Fibroblast of villous mesenchyme (primary cell): ENCODE results near the gene ADAM15. TPM values are rescaled to one million over a fixed set of nuclear protein-coding genes. Genes with fewer than 3 reads are reported as not detected.

Source experiments
- DNase-seq: peaks from one replicate; pipeline ENCODE4 v3.0.0-alpha.2; 2010; ENCODE audit warnings: low read depth
- H3K4me3 ChIP-seq: 2 replicates; pipeline ENCODE4 v1.5.1; 2011; ENCODE audit warnings: low read depth, mild to moderate bottlenecking, low read length
- CTCF ChIP-seq: IDR thresholded peaks from 2 replicates; pipeline ENCODE4 v1.5.1; 2012; ENCODE audit warnings: low read depth, mild to moderate bottlenecking, low read length; ENCODE audit not compliant: insufficient read depth
- total RNA-seq: library from RNA; depleted of rRNA; stranded (reverse); fragments of >200 nt; gene quantifications from 2 replicates; pipeline ENCODE4 v1.2.3, GENCODE V29; 2012

Gene ADAM15
- total RNA-seq, 1 donor, result 49.2 TPM

- no peak overlapping the region for H3K4me3 ChIP-seq
- no peak for DNase-seq
- no peak for TF ChIP-seq CTCF
Measured at GRCh38 chr1:155023627-155024026, 27.5 kb upstream of the ADAM15 start.

DNA sequence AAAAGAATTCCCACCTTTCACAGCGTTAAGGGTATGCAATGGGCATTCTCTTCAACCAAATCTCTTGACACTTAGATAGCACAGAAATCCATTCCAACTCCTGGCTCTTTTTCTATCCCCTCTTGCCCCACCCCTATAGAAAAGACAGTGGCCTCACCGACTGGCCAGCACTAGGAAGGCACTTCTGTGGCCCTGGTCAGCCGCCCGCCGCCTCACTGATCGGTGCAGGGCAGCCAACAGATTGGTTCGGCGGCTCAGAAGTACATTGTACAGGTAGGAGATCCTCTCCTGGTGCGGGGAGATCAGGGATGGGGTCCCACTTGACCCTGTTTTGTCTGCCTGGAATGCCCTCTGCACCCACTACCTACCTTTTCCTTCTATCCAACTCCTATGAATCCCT lies 26.8 kb upstream of the ADAM15 start:
- H3K4me3 ChIP-seq, result no peak overlapping the region
- no peak for DNase-seq
- no peak for TF ChIP-seq CTCF

DNA sequence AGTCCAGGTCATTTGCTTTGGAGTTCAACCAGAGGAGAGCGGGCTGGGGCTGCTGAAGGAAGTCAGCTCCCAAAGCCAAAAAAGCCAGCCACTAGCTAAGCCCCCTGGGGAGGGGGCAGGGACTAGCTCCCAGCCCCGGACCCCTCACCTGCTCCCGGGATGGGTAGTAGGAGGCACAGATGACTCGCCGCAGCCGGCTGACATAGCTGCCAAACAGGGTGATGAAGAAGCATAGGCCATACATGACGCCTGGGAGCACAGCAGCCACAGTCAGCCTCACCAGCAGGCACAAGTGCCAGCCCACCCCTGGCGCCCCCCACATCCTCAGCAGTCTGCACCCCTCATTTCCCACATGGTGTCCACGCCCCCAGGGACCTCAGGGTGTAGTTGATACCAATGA lies 25.0 kb upstream of the ADAM15 start:
- TF ChIP-seq CTCF, result no peak
- DNase-seq, result no peak
- no peak overlapping the region for H3K4me3 ChIP-seq

- no peak overlapping the region for H3K4me3 ChIP-seq
- DNase-seq, result no peak
- TF ChIP-seq CTCF, result no peak
Measured at GRCh38 chr1:155026588-155026987, 24.5 kb upstream of the ADAM15 start.

DNA sequence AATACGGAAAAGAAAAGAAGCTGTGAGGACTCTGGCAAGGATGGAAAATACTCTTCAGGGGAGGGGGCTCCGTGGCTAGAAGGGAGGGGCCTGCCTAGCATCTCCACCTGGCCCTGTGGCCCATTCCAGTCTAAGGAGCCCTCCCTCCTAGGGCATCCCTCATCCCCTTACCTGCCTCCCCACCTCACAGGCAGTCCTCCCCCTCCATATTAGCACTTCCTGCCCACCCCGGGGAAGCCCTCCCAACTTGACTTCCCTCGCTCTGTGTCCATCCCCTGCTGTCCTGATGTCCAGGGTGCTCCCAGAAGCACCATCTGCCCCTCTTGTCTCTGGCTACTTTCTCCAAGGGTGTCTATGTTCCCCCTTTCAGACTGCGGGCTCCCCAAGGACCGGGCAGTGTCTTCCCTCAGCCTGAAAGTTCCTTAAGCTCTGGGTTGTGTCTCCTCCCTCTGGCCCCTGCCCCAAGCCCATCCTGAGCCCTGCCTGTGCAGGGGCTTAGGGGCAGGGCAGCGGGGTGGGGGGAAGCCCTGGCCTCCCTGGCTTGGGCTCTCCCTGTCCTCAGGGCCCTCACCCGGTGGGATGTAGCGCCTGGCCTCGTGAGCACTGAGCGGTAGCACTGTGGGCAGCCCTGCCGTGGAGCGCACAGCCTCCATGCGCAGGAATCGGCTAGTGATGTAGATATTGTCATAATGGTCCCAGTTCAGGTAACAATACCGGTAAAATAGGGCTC lies 21.4 kb upstream of the ADAM15 start:
- H3K4me3 ChIP-seq, result no peak overlapping the region
- TF ChIP-seq CTCF, result no peak
- no peak for DNase-seq

DNA sequence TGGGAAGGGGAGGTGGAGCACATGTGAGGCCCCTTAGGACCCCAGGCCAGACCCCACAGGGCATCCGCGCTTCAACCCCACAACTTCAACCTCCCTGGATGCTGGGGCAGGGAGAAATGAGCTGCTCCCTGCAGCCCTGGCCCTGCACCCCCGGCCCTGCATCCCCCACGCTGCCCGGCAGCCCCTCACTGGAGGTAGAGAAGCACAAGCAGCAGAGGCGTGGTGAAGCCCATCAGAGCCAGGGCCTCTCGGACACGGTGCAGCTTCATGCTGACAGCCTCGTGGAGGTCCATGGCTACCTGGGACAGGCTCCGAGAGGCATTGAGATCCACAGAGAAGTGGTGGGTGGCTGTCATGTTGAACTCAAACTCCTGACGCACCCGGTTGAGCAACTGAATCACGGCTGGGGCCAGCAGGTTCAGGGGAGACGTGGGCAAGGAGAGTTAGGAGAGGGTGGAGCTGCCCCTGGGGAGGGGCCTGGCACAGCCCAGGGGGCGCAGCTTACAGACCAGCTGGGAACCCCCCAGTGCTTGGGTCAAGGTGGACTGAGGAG lies 20.8 kb upstream of the ADAM15 start:
- no peak for TF ChIP-seq CTCF
- no peak overlapping the region for H3K4me3 ChIP-seq
- no peak for DNase-seq

- no peak for DNase-seq
- no peak overlapping the region for H3K4me3 ChIP-seq
- TF ChIP-seq CTCF, result no peak
Measured at GRCh38 chr1:155030899-155031298, 20.2 kb upstream of the ADAM15 start.
